Measurements from ENCODE around the gene SIPA1L3. TPM values are rescaled to one million over a fixed set of nuclear protein-coding genes. Genes with fewer than 3 reads are reported as not detected.
"Not testable (repeated sequence)": the region's sequence is repeated elsewhere in the genome, so short reads cannot be mapped to it uniquely, and the experiment has no call there.

SIPA1L3 gene
- polyA plus RNA-seq, 3 donors from 2014 or later: 0.29 to 4.1 (median 3.2) TPM

DNA sequence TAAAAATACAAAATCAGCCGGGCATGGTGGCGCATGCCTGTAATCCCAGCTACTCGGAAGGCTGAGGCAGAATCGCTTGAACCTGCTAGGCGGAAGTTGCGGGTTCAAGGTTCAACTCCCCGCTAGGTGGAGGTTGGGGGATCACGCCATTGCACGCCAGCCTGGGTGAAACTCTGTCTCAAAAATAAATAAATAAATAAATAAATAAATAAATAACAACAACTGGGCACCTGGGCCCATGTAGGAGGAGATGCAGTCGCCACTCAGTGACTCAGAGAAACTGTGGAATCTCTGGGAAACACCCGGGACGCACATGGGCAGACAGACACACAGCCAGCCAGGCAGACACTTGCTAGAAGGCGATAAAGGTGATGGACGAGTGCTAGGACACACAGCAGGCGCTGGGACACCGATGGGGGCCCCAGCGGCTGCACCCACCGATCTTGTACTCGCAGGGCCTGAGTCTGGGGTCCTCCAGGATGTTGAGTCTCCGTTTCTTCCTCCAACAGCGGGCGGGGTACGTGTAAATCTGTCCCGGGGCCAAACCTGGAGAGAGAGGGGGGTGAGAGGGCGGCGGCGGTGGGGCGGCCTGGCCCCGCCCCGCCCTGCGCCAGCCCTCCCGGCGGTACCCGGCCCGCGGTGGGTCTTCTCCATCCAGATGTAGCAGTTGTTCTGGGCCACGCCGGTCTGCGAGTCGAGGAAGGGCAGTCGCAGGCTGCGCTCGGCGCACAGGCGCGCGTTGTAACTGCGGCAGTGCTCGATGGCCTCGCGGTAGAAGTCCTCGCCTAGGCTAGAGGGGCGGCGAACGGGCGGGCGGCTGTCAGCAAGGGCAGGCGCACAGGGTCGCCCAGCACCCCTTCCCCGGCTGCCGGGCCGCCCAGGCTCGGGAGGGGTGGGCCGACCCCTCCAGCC, 315.2 kb downstream of the SIPA1L3 start:
- Mint-ChIP-seq H3K27ac (no peak overlapping the region), H3K4me1 (peaks cover 15 to 22% of the 10 kb centered on the region in 2 donors), H3K4me3 (no peak overlapping the region), H3K9me3 (peaks cover 0 to 4% (median 0%) of the 10 kb centered on the region in 6 donors), H3K27me3 (ENCODE audit: low read depth in 3 of 3) (peaks cover 28 to 46% (median 42%) of the 10 kb centered on the region in 3 donors), H3K36me3 (peaks cover 3 to 8% (median 4%) of the 10 kb centered on the region in 3 donors)
- no peak for DNase-seq

DNA sequence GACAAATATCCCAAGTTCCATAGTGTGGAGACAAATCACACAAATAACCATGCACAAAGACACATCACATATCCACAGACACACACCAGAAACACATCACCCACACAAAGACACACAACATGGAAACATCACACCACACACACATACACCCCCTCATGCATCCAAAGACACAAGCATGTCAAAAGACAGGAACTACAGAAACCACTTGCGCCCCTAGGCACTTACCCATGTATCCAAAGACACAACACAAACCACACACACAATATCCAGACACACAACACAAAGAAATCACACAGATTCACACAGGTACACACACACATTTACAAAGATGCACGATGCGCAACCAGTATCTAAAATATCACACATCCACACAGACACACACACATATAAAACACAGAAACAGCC, 316.1 kb downstream of the SIPA1L3 start:
- Mint-ChIP-seq H3K4me3 (peak overlapping the region in 3 of 5 donors; percentile 3 to 47 (median 12)), H3K4me1 (peaks cover 18 to 22% of the 10 kb centered on the region in 2 donors), H3K36me3 (peaks cover 3 to 8% (median 4%) of the 10 kb centered on the region in 3 donors), H3K9me3 (peaks cover 0 to 4% (median 0%) of the 10 kb centered on the region in 6 donors), H3K27ac (no peak overlapping the region), H3K27me3 (ENCODE audit: low read depth in 3 of 3) (peaks cover 25 to 52% (median 45%) of the 10 kb centered on the region in 3 donors)
- no peak for DNase-seq

DNA sequence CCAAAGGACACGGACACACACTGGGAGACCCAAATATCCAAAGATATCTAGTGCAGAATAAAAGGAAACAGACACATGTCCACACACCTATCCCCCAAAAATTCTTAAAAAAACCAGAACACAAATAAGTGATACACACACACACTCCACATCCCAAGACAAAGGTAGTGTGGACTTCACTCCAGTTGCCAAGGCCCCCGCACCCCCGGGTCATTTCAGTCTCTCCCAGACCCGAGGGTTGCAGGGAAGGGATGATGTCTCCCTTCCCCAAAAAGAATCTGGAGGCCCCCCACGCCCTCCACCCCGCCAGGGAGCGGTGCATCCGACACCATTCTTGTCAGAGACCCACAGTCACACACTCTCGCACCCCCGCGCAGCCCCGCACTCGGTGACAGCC, 316.6 kb downstream of the SIPA1L3 start:
- H3K27me3 Mint-ChIP-seq (ENCODE audit: low read depth in 3 of 3): peaks cover 21 to 50% (median 43%) of the 10 kb centered on the region in 3 donors
- DNase-seq: no peak
- H3K27ac Mint-ChIP-seq: no peak overlapping the region
- peaks cover 18 to 22% of the 10 kb centered on the region in 2 donors for H3K4me1 Mint-ChIP-seq
- H3K36me3 Mint-ChIP-seq: peaks cover 3 to 8% (median 4%) of the 10 kb centered on the region in 3 donors
- peaks cover 0 to 4% (median 0%) of the 10 kb centered on the region in 6 donors for H3K9me3 Mint-ChIP-seq
- peak overlapping the region in 4 of 5 donors; percentile 3 to 47 (median 29) for H3K4me3 Mint-ChIP-seq

DNA sequence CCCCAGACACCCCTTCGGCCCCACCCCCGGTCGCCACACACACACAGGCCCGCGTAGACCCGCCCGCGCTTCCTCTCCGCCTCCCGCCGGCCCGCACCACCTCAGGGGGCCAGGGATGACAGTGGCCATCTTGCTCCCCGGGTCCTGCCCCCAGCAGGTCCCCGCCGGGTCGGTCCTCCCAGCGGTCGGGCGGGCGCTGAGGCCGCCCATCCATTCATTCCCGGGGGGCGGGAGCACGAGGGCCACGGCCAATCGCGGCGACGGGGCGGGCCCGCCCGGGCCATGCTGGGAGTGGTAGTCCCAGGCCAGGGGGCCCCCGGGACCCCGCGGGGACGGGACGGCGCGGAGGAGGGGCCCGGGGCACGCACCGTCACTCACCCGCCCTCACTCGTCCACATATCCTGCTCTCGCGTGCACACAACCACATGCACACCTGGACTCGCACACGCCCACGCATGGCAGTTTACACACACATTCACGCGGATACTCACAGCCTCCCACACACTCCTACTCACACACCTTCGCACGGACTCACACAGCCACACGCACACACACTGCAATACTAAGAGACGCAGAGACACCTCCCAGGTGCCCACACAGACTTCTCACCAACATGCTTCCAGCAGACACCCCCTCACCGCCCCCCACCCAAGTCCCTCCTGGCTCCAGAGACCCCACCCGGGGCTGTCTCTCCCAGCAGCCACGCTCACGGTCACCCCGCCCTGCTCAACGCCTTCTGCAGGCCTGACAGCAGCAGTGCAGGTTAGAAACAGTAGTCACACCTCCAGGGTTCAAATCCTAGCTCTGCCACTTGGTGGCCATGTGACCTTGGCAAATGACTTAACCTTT, 317.2 kb downstream of the SIPA1L3 start, which contains the start of gene DPF1:
Gene DPF1 (minus strand): TSS at position 209 of the 849 bp plus-strand sequence. CDS start 80 bp downstream, at position 129.
- peaks cover 18 to 22% of the 10 kb centered on the region in 2 donors for H3K4me1 Mint-ChIP-seq
- H3K9me3 Mint-ChIP-seq: peaks cover 0 to 4% (median 0%) of the 10 kb centered on the region in 6 donors
- H3K27me3 Mint-ChIP-seq (ENCODE audit: low read depth in 3 of 3): peaks cover 21 to 46% (median 43%) of the 10 kb centered on the region in 3 donors
- H3K27ac Mint-ChIP-seq: peak within 1 kb of the TSS in 2 of 6 donors; percentile 38 to 75
- peak within 1 kb of the TSS; percentile 52 to 81 (median 74) for H3K4me3 Mint-ChIP-seq
- peaks cover 3 to 8% (median 4%) of the 10 kb centered on the region in 3 donors for H3K36me3 Mint-ChIP-seq
- peak in 1 of 3 donors; percentile 9 for DNase-seq

DNA sequence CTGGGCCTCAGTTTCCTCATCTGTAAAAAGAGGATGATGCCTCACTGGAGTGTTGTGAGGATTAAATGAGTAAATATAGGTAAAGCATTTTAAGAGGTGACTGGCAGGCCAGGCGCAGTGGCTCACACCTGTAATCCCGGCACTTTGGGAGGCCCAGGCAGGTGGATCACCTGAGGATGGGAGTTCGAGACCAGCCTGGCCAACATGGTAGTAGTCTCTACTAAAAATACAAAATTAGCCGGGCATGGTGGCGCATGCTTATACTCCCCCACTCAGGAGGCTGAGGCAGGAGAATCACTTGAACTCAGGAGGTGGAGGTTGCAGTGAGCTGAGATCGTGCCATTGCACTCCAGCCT, 317.8 kb downstream of the SIPA1L3 start:
- Mint-ChIP-seq H3K4me1 (peaks cover 20 to 22% of the 10 kb centered on the region in 2 donors), H3K4me3 (peak overlapping the region in 1 of 5 donors; percentile 81), H3K27me3 (ENCODE audit: low read depth in 3 of 3) (peaks cover 22 to 44% (median 41%) of the 10 kb centered on the region in 3 donors)
- not testable (repeated sequence) for H3K9me3 Mint-ChIP-seq, H3K36me3 Mint-ChIP-seq, H3K27ac Mint-ChIP-seq, DNase-seq

DNA sequence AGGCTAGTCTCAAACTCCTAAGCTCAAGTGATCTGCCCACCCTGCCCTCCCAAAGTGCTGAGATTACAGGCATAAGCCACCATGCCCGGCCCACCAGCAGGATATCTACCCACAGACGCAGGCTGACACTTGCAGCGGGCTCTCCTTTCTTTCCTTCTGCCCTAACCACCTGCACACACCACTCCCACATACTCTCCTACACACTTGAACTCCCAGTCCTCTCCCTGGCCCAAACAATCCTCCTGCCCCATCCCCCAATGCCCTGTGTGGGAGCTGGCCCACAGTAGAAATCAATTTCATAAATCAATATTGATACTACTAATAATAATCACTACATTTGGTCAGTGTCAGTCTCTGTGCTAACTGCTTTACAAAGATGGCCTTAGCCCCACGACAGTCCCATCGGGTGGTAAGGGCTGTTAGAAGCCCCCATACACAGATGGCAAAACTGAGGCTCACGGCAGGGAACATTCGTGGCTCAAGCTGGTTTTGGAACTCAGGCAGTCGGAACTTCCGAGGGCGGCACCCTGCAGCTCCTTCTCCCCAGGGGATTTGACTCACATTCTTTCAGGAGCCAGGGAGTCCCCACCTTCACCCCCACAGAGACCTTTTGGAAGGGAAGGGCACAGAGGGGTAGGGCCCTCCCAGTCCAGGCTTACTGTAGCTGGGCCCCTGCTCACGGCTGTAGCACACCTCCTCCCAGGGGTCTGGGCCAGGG, 320.4 kb downstream of the SIPA1L3 start:
- H3K27me3 Mint-ChIP-seq (ENCODE audit: low read depth in 3 of 3): peaks cover 24 to 50% (median 27%) of the 10 kb centered on the region in 3 donors
- no peak for DNase-seq
- no peak overlapping the region for H3K27ac Mint-ChIP-seq
- peak overlapping the region in 3 of 5 donors; percentile 21 to 38 (median 35) for H3K4me3 Mint-ChIP-seq
- H3K4me1 Mint-ChIP-seq: peaks cover 20 to 22% of the 10 kb centered on the region in 2 donors
- H3K36me3 Mint-ChIP-seq: peaks cover 3 to 8% (median 4%) of the 10 kb centered on the region in 3 donors
- peaks cover 0 to 4% (median 0%) of the 10 kb centered on the region in 6 donors for H3K9me3 Mint-ChIP-seq

DNA sequence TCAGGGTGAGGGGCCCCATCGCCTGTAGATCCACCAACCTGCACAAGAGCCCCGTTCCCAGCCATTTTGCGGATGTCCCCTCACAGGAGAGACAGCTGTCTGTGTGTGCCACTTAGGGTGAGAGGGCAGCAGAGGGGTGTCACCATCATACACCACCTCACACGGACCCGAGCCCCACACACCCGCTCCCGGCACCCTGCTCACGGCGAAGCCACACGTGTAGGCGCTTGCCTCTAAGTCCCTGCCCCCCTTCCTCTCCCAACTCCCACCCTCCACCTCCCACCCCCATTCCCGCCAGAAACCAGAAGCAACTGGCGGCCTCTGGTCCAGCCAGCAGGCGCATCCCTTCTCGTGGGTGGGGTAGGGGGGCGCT, 321.0 kb downstream of the SIPA1L3 start:
- H3K27ac Mint-ChIP-seq: no peak overlapping the region
- peaks cover 20 to 22% of the 10 kb centered on the region in 2 donors for H3K4me1 Mint-ChIP-seq
- no peak overlapping the region for H3K4me3 Mint-ChIP-seq

DNA sequence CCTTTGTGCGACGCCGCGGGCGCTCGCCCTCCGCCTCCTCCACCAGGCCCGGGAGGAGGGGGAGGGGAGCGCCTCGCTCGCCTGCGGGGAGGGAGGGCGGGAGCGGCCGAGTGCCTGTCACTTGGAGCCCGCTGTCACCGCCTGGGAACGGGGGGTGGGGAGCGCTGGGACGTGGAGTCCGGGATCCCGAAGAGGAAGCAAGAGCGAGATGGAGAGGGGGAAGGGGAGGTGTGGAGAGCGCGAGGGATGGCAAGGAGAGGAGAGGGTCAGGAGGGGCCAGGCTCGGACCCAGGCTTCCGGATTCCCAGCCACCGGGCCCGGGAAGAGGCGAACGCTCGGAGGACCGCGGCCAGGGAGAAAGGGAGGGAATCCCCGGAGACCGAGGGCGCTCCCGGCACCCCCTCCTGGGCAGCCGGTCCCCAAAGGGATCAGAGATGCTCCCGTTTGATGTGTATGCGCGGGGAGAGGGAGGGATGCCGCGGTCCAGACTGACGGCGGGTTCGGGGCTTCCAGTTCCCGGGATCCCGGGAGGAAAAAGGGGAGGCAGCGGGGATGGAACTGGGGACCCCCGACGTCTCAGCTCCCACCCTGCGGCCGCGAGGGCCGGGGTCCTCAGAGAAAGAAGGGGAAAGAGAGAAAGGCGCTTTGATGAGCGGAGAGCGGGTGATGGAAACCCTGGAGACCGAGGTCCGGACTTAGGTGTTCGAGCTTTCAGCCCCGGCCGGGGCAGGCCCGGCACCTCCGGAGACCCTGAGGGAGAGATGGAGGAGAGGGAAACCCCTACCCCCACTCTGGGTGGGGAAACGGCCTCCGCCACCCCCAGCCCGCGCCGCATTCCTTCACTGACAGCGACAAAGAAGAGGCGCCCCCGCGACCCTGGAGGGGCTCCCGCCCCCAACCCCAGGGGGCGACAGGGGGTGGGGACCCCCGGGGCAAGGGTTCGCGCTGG, 321.8 kb downstream of the SIPA1L3 start:
- Mint-ChIP-seq H3K27me3 (ENCODE audit: low read depth in 3 of 3) (peaks cover 17 to 45% (median 22%) of the 10 kb centered on the region in 3 donors), H3K9me3 (peaks cover 0 to 2% (median 0%) of the 10 kb centered on the region in 6 donors), H3K4me1 (peaks cover 14 to 16% of the 10 kb centered on the region in 2 donors), H3K36me3 (peaks cover 0 to 3% (median 0%) of the 10 kb centered on the region in 3 donors), H3K4me3 (no peak overlapping the region), H3K27ac (no peak overlapping the region)
- DNase-seq: no peak

More for the DNA sequence above, 321.0 kb downstream of the SIPA1L3 start:
- Mint-ChIP-seq H3K36me3 (peaks cover 3 to 5% (median 4%) of the 10 kb centered on the region in 3 donors), H3K9me3 (peaks cover 0 to 2% (median 0%) of the 10 kb centered on the region in 6 donors), H3K27me3 (ENCODE audit: low read depth in 3 of 3) (peaks cover 24 to 49% (median 26%) of the 10 kb centered on the region in 3 donors)
- DNase-seq: no peak

DNA sequence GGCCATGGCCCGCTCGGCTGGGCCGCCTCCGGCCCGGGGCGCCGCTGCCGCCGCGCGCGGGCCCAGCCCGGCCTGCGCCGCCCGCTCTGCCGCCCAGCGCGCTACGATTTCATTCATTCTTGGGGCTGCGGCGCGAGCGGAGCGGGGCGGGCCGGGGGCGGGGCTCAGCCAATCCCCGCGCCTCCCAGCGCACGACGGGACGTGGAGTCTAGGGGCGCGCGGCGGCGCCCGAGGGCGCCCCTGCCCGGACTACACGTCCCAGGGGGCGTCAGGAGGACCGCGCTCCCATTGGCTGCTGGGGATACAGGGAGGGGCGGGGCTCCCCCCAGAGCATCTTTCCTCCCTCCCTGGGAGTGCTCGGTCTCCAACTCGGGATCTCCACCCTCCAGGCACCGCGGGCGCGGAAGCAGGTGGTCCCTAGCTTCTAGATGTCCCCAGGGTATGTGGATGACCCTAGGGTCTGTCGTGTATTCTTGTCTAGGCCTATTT, 322.6 kb downstream of the SIPA1L3 start:
- peak overlapping the region in 3 of 5 donors; percentile 33 to 48 (median 36) for H3K4me3 Mint-ChIP-seq
- DNase-seq: peak in 2 of 3 donors; percentile 12 to 15
- peaks cover 0 to 3% (median 0%) of the 10 kb centered on the region in 3 donors for H3K36me3 Mint-ChIP-seq
- no peaks in the 10 kb centered on the region for H3K9me3 Mint-ChIP-seq
- no peak overlapping the region for H3K27ac Mint-ChIP-seq
- peaks cover 9 to 10% of the 10 kb centered on the region in 2 donors for H3K4me1 Mint-ChIP-seq
- H3K27me3 Mint-ChIP-seq (ENCODE audit: low read depth in 3 of 3): peaks cover 15 to 42% (median 19%) of the 10 kb centered on the region in 3 donors

DNA sequence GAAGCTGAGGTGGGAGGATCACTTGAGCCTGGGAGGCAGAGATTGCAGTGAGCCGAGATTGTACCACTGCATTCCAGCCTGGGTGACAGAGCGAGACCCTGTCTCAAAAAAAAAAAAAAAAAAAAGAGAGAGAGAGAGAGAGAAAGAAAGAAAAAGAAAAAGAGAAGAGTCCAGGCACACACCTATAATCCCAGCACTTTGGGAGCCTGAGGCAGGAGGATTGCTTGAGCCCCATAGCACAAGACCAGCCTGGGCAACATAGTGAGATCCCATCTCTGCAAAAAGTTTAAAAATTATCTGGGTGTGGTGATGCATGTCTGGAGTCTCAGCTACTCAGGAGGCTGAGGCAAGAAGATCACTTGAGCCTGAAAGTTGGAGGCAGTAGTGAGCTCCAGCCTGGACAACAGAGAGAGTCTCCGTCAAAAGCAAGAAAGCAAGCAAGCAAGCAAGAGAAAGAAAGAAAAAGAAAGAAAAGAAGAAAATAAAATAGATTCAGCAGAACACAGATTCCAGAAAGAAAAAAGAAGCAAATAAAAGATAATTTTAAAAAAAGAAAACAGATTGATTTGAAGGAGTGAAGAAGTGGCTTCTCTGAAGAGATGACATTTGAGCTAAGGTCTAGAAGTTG, 323.6 kb downstream of the SIPA1L3 start:
- not testable (repeated sequence) for H3K27ac Mint-ChIP-seq, H3K4me3 Mint-ChIP-seq, H3K36me3 Mint-ChIP-seq, H3K4me1 Mint-ChIP-seq, H3K9me3 Mint-ChIP-seq, DNase-seq
- peaks cover 13 to 39% (median 15%) of the 10 kb centered on the region in 3 donors for H3K27me3 Mint-ChIP-seq (ENCODE audit: low read depth in 3 of 3)

DNA sequence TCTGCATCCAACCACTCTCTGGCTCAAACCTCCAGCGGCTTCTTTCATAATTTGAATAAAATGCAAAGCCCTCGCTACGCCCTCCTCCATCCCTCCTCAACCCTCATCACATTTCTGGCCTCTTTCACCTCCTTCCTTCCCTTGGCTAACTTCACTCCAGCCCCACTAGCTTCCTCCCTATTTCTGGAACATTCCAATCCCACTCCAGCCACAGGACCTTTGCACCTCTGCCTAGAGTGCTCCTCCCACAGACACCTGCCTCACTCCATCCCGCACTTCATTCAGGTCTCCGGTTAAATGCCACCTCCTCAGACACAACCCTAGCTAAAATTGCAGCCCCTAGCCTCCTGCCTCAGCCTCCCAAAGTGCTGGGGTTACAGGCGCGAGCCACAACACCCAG, 324.9 kb downstream of the SIPA1L3 start:
- Mint-ChIP-seq H3K36me3 (no peaks in the 10 kb centered on the region), H3K4me3 (no peak overlapping the region), H3K27ac (no peak overlapping the region), H3K27me3 (ENCODE audit: low read depth in 3 of 3) (peaks cover 7 to 34% (median 12%) of the 10 kb centered on the region in 3 donors), H3K9me3 (no peaks in the 10 kb centered on the region), H3K4me1 (peaks cover under 1 to 5% of the 10 kb centered on the region in 2 donors)
- no peak for DNase-seq
